NCI-H1105 treated with DMSO at 0.1 percent for 48 hours (cell line): ENCODE measurements around the gene ANKRD20A1.
"Not testable (repeated sequence)": the region's sequence is repeated elsewhere in the genome, so short reads cannot be mapped to it uniquely, and the experiment has no call there.

Source experiments
- DNase-seq: peaks from one replicate; lab custom pipeline; 2025; lab: John Stamatoyannopoulos, UW

Gene ANKRD20A1

DNA sequence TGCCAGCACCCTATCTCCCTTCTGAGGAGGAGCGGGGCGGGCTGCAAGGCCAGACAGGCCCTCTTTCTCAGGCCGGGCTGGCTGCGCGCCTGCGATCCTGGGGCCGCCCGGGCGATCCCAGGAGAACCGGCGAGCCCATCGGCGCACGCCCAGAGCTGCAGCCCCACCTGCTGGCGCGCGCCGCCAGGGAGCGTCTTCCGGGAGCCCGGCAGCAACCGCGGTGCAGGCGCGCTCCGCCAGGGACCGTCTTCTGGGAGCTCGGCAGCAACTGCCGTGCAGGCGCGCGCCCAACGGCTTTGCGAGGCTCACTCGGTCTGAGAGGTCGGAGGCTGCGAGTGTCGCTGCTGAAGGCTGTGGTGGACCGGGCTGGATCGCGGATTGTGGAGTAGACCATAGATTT, at the start of gene ANKRD20A1:
Gene ANKRD20A1 (plus strand): TSS at position 61 of the 400 bp plus-strand sequence. CDS start 496 bp downstream, outside the sequence.
- DNase-seq, result not testable (repeated sequence)

DNA sequence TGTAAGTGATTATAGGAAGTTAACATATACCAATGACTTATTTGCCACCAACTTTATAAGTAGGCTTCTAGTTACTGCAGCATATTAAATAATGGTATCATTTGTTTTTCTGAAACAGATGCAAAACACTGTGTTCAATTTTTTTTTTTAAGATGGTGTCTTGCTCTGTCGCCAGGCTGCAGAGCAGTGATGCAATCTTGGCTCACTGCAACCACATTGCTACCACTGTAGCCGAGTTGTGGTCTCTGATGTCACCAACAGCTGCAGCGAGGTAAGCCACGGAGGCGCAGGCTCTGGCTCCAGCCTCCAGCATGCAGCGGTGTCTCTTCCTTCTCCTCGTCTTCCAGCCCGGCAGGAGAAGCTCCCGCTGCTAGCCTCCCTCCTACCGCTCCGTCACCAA, 26.6 kb upstream of the ANKRD20A1 start:
- DNase-seq, result not testable (repeated sequence)
